ENCODE measurements around the gene PARP12. TPM values are rescaled to one million over a fixed set of nuclear protein-coding genes. Genes with fewer than 3 reads are reported as not detected.

The PARP12 gene
- total and polyA plus RNA-seq, 2 of the 13 experiments (the other 11 are each of a cell fraction or from before 2014, with no cell fraction given): 15.5 to 35.2 TPM

DNA sequence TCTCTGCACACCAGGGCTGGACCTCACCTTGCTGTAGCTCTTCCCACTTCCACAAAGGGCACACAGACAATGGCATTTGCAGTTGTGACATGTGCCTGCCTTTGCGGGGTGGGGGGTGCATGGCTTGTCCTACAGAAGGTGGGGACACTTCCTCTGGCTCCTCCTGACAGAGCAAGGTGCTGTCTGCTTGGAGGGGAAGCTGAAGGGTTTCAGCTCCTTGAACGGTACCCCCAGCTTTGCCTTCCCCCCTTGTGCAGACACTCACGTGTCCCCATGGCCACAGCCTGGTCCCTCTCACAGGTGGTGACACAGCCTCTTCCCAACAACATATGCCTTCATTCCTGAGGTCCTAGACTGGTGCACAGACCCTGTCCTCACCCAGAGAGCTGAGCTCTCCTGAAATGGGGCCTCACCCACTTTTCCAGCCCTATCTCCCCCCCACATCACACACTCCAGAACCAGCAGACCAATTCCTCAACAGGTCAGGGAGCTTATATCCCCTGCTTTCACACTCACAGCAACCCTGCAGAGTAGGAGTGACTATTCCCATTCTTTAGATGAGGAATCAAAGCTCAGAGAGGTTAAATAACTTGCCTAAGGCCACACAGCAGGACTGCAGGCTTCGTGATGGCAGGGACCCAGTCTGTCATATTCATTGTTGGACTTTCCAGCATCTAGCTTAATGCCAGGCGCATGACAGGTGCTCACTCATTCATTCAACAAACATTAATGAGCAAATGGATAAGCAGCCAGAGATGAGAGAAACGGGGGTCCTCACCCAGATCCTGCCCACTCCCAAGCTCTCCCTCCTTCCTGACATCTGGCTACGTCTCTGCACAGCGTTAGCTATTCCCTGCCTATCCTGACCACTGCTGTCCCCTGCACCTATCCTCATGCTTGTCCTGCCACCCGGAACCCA is 44.4 kb downstream of the PARP12 start:
- Histone ChIP-seq H4K20me1 (ENCODE audit: insufficient read depth, low read length) (no peaks in the 10 kb centered on the region), H3K36me3 (replicated peaks in 1 of 2; ENCODE audit: control insufficient read depth in 1 of 2, insufficient read depth in 2 of 2, low read length in 2 of 2) (no peaks in the 10 kb centered on the region), H2AFZ (ENCODE audit: low read length) (no peak overlapping the region), H3K4me2 (ENCODE audit: low read depth, low read length) (peak overlapping the region; percentile 72), H3K9me3 (ENCODE audit: low read length) (no peaks in the 10 kb centered on the region), H3K27me3 (ENCODE audit: control insufficient read depth in 1 of 2, insufficient read depth in 2 of 2, low read length in 2 of 2) (peaks cover 5 to 50% of the 10 kb centered on the region in 2 experiments), H3K79me2 (ENCODE audit: insufficient read depth, low read length) (no peaks in the 10 kb centered on the region), H3K27ac (ENCODE audit: extremely low read length, insufficient read depth, low read length) (no peak overlapping the region), H3K9ac (ENCODE audit: insufficient read depth, low read depth, low read length) (no peak overlapping the region), H3K4me3 (replicated peaks in 1 of 3; ENCODE audit: insufficient read depth in 1 of 3, low read depth in 2 of 3, low read length in 3 of 3) (peak overlapping the region in 1 of 3 experiments; percentile 55; a peak in 2 of 6 replicates), H3K4me1 (ENCODE audit: insufficient read depth, low read length) (peaks cover 38% of the 10 kb centered on the region)
- BruUV-seq (replicated peaks): no TSS peak
- intact Hi-C loops (cut with micrococcal nuclease; ENCODE audit: unreplicated experiment): no loop called here
- ATAC-seq: peak; percentile 30
- TF ChIP-seq MAX (IDR thresholded peaks at IDR 0.05) (0 out of 2 replicates have a peak, but pooled peaks have one; percentile 3), ZNF3 (CRISPR knock-in tag; IDR thresholded peaks at IDR 0.05) (peak; percentile 86), ZNF768 (CRISPR knock-in tag; IDR thresholded peaks at IDR 0.05) (peak; percentile 79; the same call in 1 of the 2 replicates), SOX13 (IDR thresholded peaks at IDR 0.05) (no peak), SOX13 (CRISPR knock-in tag; conservative IDR thresholded peaks at IDR 0.05 in 1 of 2, IDR thresholded peaks at IDR 0.05 in 1 of 2) (0 out of 4 replicates have a peak, but pooled peaks of 1 of the 2 experiments have one; percentile 20), ZMYM3 (CRISPR knock-in tag; IDR thresholded peaks at IDR 0.05) (0 out of 2 replicates have a peak, but pooled peaks have one; percentile 59), BHLHE40 (IDR thresholded peaks at IDR 0.05; ENCODE audit: low read length) (0 out of 2 replicates have a peak, but pooled peaks have one; percentile 17), RFX1 (IDR thresholded peaks at IDR 0.05) (no peak), YY1 (IDR thresholded peaks at IDR 0.05; ENCODE audit: insufficient read depth, insufficient replicate concordance, low read depth, low read length) (no peak), SOX5 (CRISPR knock-in tag; IDR thresholded peaks at IDR 0.05; ENCODE audit: borderline replicate concordance) (peak; percentile 50; the same call in 1 of the 2 replicates), SNAPC5 (CRISPR knock-in tag; IDR thresholded peaks at IDR 0.05; ENCODE audit: borderline replicate concordance) (no peak), ZNF556 (CRISPR knock-in tag; IDR thresholded peaks at IDR 0.05; ENCODE audit: borderline replicate concordance) (no peak), ZNF619 (CRISPR knock-in tag; IDR thresholded peaks at IDR 0.05) (no peak)
- TF ChIP-seq, protein P1, sequence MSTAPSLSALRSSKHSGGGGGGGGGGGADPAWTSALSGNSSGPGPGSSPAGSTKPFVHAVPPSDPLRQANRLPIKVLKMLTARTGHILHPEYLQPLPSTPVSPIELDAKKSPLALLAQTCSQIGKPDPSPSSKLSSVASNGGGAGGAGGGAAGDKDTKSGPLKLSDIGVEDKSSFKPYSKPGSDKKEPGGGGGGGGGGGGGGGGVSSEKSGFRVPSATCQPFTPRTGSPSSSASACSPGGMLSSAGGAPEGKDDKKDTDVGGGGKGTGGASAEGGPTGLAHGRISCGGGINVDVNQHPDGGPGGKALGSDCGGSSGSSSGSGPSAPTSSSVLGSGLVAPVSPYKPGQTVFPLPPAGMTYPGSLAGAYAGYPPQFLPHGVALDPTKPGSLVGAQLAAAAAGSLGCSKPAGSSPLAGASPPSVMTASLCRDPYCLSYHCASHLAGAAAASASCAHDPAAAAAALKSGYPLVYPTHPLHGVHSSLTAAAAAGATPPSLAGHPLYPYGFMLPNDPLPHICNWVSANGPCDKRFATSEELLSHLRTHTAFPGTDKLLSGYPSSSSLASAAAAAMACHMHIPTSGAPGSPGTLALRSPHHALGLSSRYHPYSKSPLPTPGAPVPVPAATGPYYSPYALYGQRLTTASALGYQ (CRISPR knock-in tag; IDR thresholded peaks at IDR 0.05): no peak
- WGBS (ENCODE audit: low lambda C conversion rate): 25% methylated on average over 7 of the region's 9 CpGs
- no peak for FAIRE-seq
- CTCF ChIA-PET (ENCODE audit: low intra/inter-chr PET ratio, low total read pairs): no interaction called here
- POLR2A ChIA-PET: no interaction called here
- DNase-seq (ENCODE audit: low spot score): no peak
- in situ Hi-C loops (cut with HindIII; ENCODE audit: extremely low pct_ligation_motif_present, low pct_unique_long_range_greater_than_20kb): no loop called here
